ENCODE data around the gene ADCY2.
A peak's percentile ranks its signal among the peaks of the same experiment; 100 is the strongest.

ADCY2 gene

GRCh38 chr5:7749626-7750025, 353.7 kb downstream of the ADCY2 start:
- DNase-seq = no peak

- no peak for DNase-seq
Measured at GRCh38 chr5:7751874-7752273, 355.9 kb downstream of the ADCY2 start.

GRCh38 chr5:7753181-7753580, 357.2 kb downstream of the ADCY2 start:
- no peak for DNase-seq

- no peak for DNase-seq
Measured at GRCh38 chr5:7753596-7753995, 357.7 kb downstream of the ADCY2 start.

- no peak for DNase-seq
Measured at GRCh38 chr5:7754490-7754889, 358.6 kb downstream of the ADCY2 start.

GRCh38 chr5:7754997-7755596, 359.2 kb downstream of the ADCY2 start:
- DNase-seq = peak; percentile 20 to 54

- DNase-seq = no peak
Measured at GRCh38 chr5:7755958-7756357, 360.0 kb downstream of the ADCY2 start.

- peak; percentile 73 to 81 for DNase-seq
Measured at GRCh38 chr5:7756453-7756852, 360.5 kb downstream of the ADCY2 start.

GRCh38 chr5:7759257-7759871, 363.4 kb downstream of the ADCY2 start:
- no peak for DNase-seq

GRCh38 chr5:7759951-7760580, 364.1 kb downstream of the ADCY2 start:
- no peak for DNase-seq

GRCh38 chr5:7762267-7762666, 366.3 kb downstream of the ADCY2 start:
- DNase-seq = no peak

- no peak for DNase-seq
Measured at GRCh38 chr5:7763621-7764072, 367.7 kb downstream of the ADCY2 start.

- DNase-seq = no peak
Measured at GRCh38 chr5:7764452-7764851, 368.5 kb downstream of the ADCY2 start.

- DNase-seq = no peak
Measured at GRCh38 chr5:7770436-7770835, 374.5 kb downstream of the ADCY2 start.

GRCh38 chr5:7772141-7772540, 376.2 kb downstream of the ADCY2 start:
- no peak for DNase-seq

GRCh38 chr5:7773178-7773577, 377.2 kb downstream of the ADCY2 start:
- no peak for DNase-seq

- no peak for DNase-seq
Measured at GRCh38 chr5:7776442-7776841, 380.5 kb downstream of the ADCY2 start.

- no peak for DNase-seq
Measured at GRCh38 chr5:7779019-7780005, 383.4 kb downstream of the ADCY2 start.

GRCh38 chr5:7781899-7782298, 386.0 kb downstream of the ADCY2 start:
- DNase-seq = no peak

GRCh38 chr5:7784683-7785380, 388.9 kb downstream of the ADCY2 start:
- no peak for DNase-seq

- DNase-seq = no peak
Measured at GRCh38 chr5:7787770-7788169, 391.8 kb downstream of the ADCY2 start.

- DNase-seq = no peak
Measured at GRCh38 chr5:7789567-7789966, 393.6 kb downstream of the ADCY2 start.

Data from inflammatory macrophage (primary cell).